GM12873 (cell line): ENCODE results near the gene TPBG.

Experiments used
- CTCF ChIP-seq: IDR thresholded peaks from 2 replicates; pipeline ENCODE4 v1.5.1; 2012; ENCODE audit warnings: low read depth, mild to moderate bottlenecking, moderate library complexity, low read length, control low read depth; ENCODE audit not compliant: insufficient read depth; ENCODE audit errors: missing control alignments

The TPBG gene

GRCh38 chr6:82365016-82365795 is 1.6 kb downstream of the TPBG start:
- TF ChIP-seq CTCF = no peak

GRCh38 chr6:82367704-82368103 is 4.1 kb downstream of the TPBG start:
- no peak for TF ChIP-seq CTCF

GRCh38 chr6:82370788-82371187 is 7.2 kb downstream of the TPBG start:
- no peak for TF ChIP-seq CTCF

- TF ChIP-seq CTCF = no peak
These were observed 8.4 kb downstream of the TPBG start for GRCh38 chr6:82371799-82372546.

GRCh38 chr6:82372656-82373055 is 9.0 kb downstream of the TPBG start:
- no peak for TF ChIP-seq CTCF

GRCh38 chr6:82374516-82374915 is 10.9 kb downstream of the TPBG start:
- TF ChIP-seq CTCF = no peak

GRCh38 chr6:82376636-82377035 is 13.0 kb downstream of the TPBG start:
- no peak for TF ChIP-seq CTCF
